Left ventricle myocardium superior (tissue), 1 donor: ENCODE data around the gene DDT. TPM values are rescaled to one million over a fixed set of nuclear protein-coding genes. Genes with fewer than 3 reads are reported as not detected.
"Not testable (repeated sequence)": the region's sequence is repeated elsewhere in the genome, so short reads cannot be mapped to it uniquely, and the experiment has no call there.

ENCODE experiments used
- ATAC-seq: fragments of 200-7000 bp; cut with Tn5 transposase; one replicate; pipeline ENCODE4 v1.9.1; 2020; ENCODE audit warnings: mild to moderate bottlenecking, moderate library complexity
- DNase-seq: peaks from one replicate; pipeline ENCODE4 v3.0.0-alpha.2; 2020
- intact Hi-C: fragments of 100-400 bp; cut with micrococcal nuclease; formaldehyde crosslinking; loops from one replicate; pipeline ENCODE4 v1.11.0; 2022
- long read RNA-seq: library from polyadenylated mRNA; unstranded; transcript quantifications from one replicate; pipeline ENCODE4 v2.0.0, GENCODE V29; 2021
- total RNA-seq: library from RNA; stranded (reverse); fragmentation: NEBNext Ultra II Directional; extraction: Animal tissue kit (Norgen Biotek cat#: 25700); gene quantifications from one replicate; pipeline ENCODE4 v1.2.1, GENCODE V29; 2021
- donor health status: DM: no; HTN: yes; CAD: no; lungs with severe emphysema.

The DDT gene
- total RNA-seq, result 141 TPM
- long read RNA-seq, transcript DDT-202 (3 exons, 713 nt), result major isoform, 76 of 324 reads
- long read RNA-seq, partial matches to known transcripts, result 0 of 324 reads
- long read RNA-seq, other reads (novel, unspliced or antisense), result 245 of 324 reads

GRCh38 chr22:23974345-23974744, at the start of gene DDT:
DDT (minus strand) TSS chr22:23974441; CDS start chr22:23974414, 27 bp downstream.
- ATAC-seq, result peak; percentile 94
- intact Hi-C loops, DNase-seq: not testable (repeated sequence)

GRCh38 chr22:24023204-24023789, 49.1 kb upstream of the DDT start:
- ATAC-seq, result no peak
- intact Hi-C loops, result no loop called here
- no peak for DNase-seq

- no peak for ATAC-seq
- intact Hi-C loops, result no loop called here
- no peak for DNase-seq
These were observed 47.1 kb upstream of the DDT start for GRCh38 chr22:24021304-24021703.

- intact Hi-C loops, result no loop called here
- DNase-seq (no peak), ATAC-seq (no peak)
These were observed 41.9 kb upstream of the DDT start for GRCh38 chr22:24016156-24016555.

GRCh38 chr22:24011735-24012068, 37.5 kb upstream of the DDT start:
- intact Hi-C loops, result no loop called here
- ATAC-seq (no peak), DNase-seq (no peak)

- DNase-seq (no peak), ATAC-seq (no peak)
- intact Hi-C loops, result no loop called here
These were observed 35.8 kb upstream of the DDT start for GRCh38 chr22:24010018-24010391.

GRCh38 chr22:24009227-24010017, 35.2 kb upstream of the DDT start:
- DNase-seq (no peak), ATAC-seq (no peak)
- intact Hi-C loops, result no loop called here

GRCh38 chr22:24008381-24009226, 34.4 kb upstream of the DDT start:
- DNase-seq, result no peak
- intact Hi-C loops, result no loop called here
- ATAC-seq, result no peak

- no peak for ATAC-seq
- DNase-seq, result no peak
- intact Hi-C loops, result no loop called here
These were observed 33.7 kb upstream of the DDT start for GRCh38 chr22:24008022-24008283.

GRCh38 chr22:24007253-24008021, 33.2 kb upstream of the DDT start:
- ATAC-seq, result no peak
- intact Hi-C loops, result no loop called here
- DNase-seq, result no peak

- intact Hi-C loops, result no loop called here
- ATAC-seq, result no peak
- DNase-seq, result no peak
These were observed 32.6 kb upstream of the DDT start for GRCh38 chr22:24006914-24007214.

- no peak for ATAC-seq
- intact Hi-C loops, result no loop called here
- no peak for DNase-seq
These were observed 32.1 kb upstream of the DDT start for GRCh38 chr22:24006207-24006913.

- ATAC-seq (peak; percentile 97), DNase-seq (peak; percentile 94)
- intact Hi-C loops, result no loop called here
These were observed 31.0 kb upstream of the DDT start, which contains the start of gene GSTT4 for GRCh38 chr22:24005201-24005600. GSTT4 (minus strand) TSS chr22:24005453; CDS start chr22:24005356, 97 bp downstream.

- intact Hi-C loops, result no loop called here
- ATAC-seq (no peak), DNase-seq (no peak)
These were observed 29.6 kb upstream of the DDT start for GRCh38 chr22:24003887-24004286.

- ATAC-seq, result no peak
- no peak for DNase-seq
- intact Hi-C loops, result no loop called here
These were observed 28.6 kb upstream of the DDT start for GRCh38 chr22:24002851-24003250.

GRCh38 chr22:24002272-24002671, 28.0 kb upstream of the DDT start:
- DNase-seq, result no peak
- ATAC-seq, result peak; percentile 13
- intact Hi-C loops, result no loop called here

GRCh38 chr22:24001314-24001713, 27.1 kb upstream of the DDT start:
- ATAC-seq, result no peak
- DNase-seq, result no peak
- intact Hi-C loops, result no loop called here

- intact Hi-C loops, DNase-seq, ATAC-seq: not testable (repeated sequence)
These were observed 25.5 kb upstream of the DDT start for GRCh38 chr22:23999779-24000178.

GRCh38 chr22:23997092-23997491, 22.9 kb upstream of the DDT start:
- ATAC-seq, result no peak
- intact Hi-C loops, result no loop called here
- DNase-seq, result no peak
